Adrenal gland (tissue), 5 donors: Measurements from ENCODE around the gene FCRLA.

ENCODE experiments used
- POLR2A ChIP-seq, 2 donors: fragments of 450-650 bp; IDR thresholded peaks; one replicate each; pipeline ENCODE4 v1.6.1; 2017; ENCODE audit warnings: antibody characterized with exemption in 2 of 2, mild to moderate bottlenecking in 2 of 2, moderate library complexity in 1 of 2
- TF ChIP-seq, protein P1 (sequence below), 6 experiments: fragments of 450-650 bp in 4 of 6; fragments of 200-600 bp in 2 of 6; sonication (generic) in 1 of 6; IDR thresholded peaks; 1 replicate in 5 of 6; 2 replicates in 1 of 6; pipeline versions ENCODE4 v1.5.1 to v1.8.0; 2016 to 2021; ENCODE audit warnings: antibody characterized with exemption in 6 of 6, mild to moderate bottlenecking in 2 of 6, moderate library complexity in 1 of 6
- donor health status: DM: no; HTN: no; CAD: no.

DNA sequence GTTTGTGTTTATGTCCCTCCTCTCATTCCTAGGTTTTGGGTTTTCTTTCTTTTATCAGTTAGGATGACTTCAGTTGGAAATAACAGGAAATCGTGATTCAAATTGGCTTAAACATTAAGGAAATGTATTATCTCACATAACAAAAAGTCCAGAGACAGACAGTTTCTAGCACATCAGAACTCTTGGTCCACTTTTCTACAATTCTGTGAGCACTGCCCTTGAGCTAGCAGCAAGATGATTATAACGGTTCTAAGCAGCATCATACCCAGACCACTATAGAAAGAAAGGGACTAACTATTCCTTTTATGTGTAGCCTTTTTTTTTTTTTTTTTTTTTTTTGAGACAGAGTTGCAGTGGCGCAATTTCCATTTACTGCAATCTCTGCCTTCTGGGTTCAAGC is 25.1 kb upstream of the FCRLA start:
- TF ChIP-seq, protein P1, sequence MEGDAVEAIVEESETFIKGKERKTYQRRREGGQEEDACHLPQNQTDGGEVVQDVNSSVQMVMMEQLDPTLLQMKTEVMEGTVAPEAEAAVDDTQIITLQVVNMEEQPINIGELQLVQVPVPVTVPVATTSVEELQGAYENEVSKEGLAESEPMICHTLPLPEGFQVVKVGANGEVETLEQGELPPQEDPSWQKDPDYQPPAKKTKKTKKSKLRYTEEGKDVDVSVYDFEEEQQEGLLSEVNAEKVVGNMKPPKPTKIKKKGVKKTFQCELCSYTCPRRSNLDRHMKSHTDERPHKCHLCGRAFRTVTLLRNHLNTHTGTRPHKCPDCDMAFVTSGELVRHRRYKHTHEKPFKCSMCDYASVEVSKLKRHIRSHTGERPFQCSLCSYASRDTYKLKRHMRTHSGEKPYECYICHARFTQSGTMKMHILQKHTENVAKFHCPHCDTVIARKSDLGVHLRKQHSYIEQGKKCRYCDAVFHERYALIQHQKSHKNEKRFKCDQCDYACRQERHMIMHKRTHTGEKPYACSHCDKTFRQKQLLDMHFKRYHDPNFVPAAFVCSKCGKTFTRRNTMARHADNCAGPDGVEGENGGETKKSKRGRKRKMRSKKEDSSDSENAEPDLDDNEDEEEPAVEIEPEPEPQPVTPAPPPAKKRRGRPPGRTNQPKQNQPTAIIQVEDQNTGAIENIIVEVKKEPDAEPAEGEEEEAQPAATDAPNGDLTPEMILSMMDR (IDR thresholded peaks at IDR 0.05), result no peak
- no peak for TF ChIP-seq POLR2A (IDR thresholded peaks at IDR 0.05)
